IMR-90 (cell line): ENCODE results near the gene CCDC88B. TPM values are rescaled to one million over a fixed set of nuclear protein-coding genes. Genes with fewer than 3 reads are reported as not detected.

Experiments used
- ATAC-seq: fragments of 200-7000 bp; cut with Tn5 transposase; 2 replicates; pipeline ENCODE4 v1.9.1; 2020; ENCODE audit warnings: low read depth, mild to moderate bottlenecking, moderate library complexity
- BruUV-seq: library from RNA; stranded (reverse); fragments of 400-500 nt; replicated peaks from 2 replicates; lab custom pipeline; 2021; lab: Mats Ljungman, UMichigan
- CTCF ChIA-PET: fragments of 300-600 bp; formaldehyde crosslinking; extraction: SDS; loops from one replicate; lab custom pipeline; 2021; ENCODE audit warnings: antibody characterized with exemption; lab: Yijun Ruan, JAX
- POLR2A ChIA-PET: fragments of 300-600 bp; sonication (Branson Sonifier 250); formaldehyde crosslinking; loops from one replicate; lab custom pipeline; 2022; ENCODE audit warnings: antibody characterized with exemption; ENCODE audit not compliant: unreplicated experiment; lab: Charles Lee
- DNase-seq: peaks from one replicate; pipeline ENCODE4 v3.0.0; 2013
- H2AFZ ChIP-seq: replicated peaks from 2 replicates; pipeline ENCODE3; 2013; ENCODE audit warnings: low read length, mild to moderate bottlenecking; ENCODE audit not compliant: poor library complexity
- H2AK5ac ChIP-seq: 2 replicates; pipeline ENCODE4 v1.6.1; 2013; ENCODE audit warnings: low read depth, low read length, inconsistent platforms
- H2AK9ac ChIP-seq: replicated peaks from 2 replicates; pipeline ENCODE3; 2013; ENCODE audit warnings: mild to moderate bottlenecking, low read depth, low read length, moderate library complexity; ENCODE audit not compliant: poor library complexity
- H2BK120ac ChIP-seq: 2 replicates; pipeline ENCODE4 v1.6.1; 2013; ENCODE audit warnings: low read depth, low read length, inconsistent platforms
- H2BK15ac ChIP-seq: 3 replicates; pipeline ENCODE4 v1.6.1; 2013; ENCODE audit warnings: low read depth, low read length, inconsistent platforms
- H2BK20ac ChIP-seq: 2 replicates; pipeline ENCODE4 v1.6.1; 2013; ENCODE audit warnings: low read depth, mild to moderate bottlenecking, inconsistent platforms, low read length, moderate library complexity
- H2BK5ac ChIP-seq: 2 replicates; pipeline ENCODE4 v1.6.1; 2013; ENCODE audit warnings: mild to moderate bottlenecking, low read depth, low read length, inconsistent platforms; ENCODE audit not compliant: poor library complexity, severe bottlenecking
- H3K14ac ChIP-seq: replicated peaks from 2 replicates; pipeline ENCODE4 v1.6.1; 2013; ENCODE audit warnings: low read depth, low read length, inconsistent platforms
- H3K18ac ChIP-seq: 2 replicates; pipeline ENCODE4 v1.6.1; 2013; ENCODE audit warnings: low read depth, low read length, control low read depth
- H3K23ac ChIP-seq: 2 replicates; pipeline ENCODE4 v1.6.1; 2013; ENCODE audit warnings: low read depth, low read length, inconsistent platforms
- H3K27ac ChIP-seq: 2 replicates; pipeline ENCODE4 v1.5.1; 2013; ENCODE audit warnings: mild to moderate bottlenecking, control low read depth, low read length; ENCODE audit not compliant: insufficient read depth
- H3K27me3 ChIP-seq: 2 replicates; pipeline ENCODE4 v1.6.1; 2013; ENCODE audit warnings: low read length; ENCODE audit not compliant: control insufficient read depth, insufficient read depth
- H3K36me3 ChIP-seq: 2 replicates; pipeline ENCODE4 v1.6.1; 2013; ENCODE audit warnings: low read length, mixed read lengths; ENCODE audit not compliant: control insufficient read depth, insufficient read depth
- H3K4ac ChIP-seq: 2 replicates; pipeline ENCODE4 v1.6.1; 2013; ENCODE audit warnings: low read depth, low read length, inconsistent platforms
- H3K4me1 ChIP-seq: 2 replicates; pipeline ENCODE4 v1.6.1; 2013; ENCODE audit warnings: low read length, mixed read lengths; ENCODE audit not compliant: control insufficient read depth, insufficient read depth
- H3K4me2 ChIP-seq: 2 replicates; pipeline ENCODE4 v1.6.1; 2013; ENCODE audit warnings: low read depth, mild to moderate bottlenecking, control low read depth, low read length, moderate library complexity
- H3K4me3 ChIP-seq: 2 replicates; pipeline ENCODE4 v1.5.1; 2013; ENCODE audit warnings: low read depth, mild to moderate bottlenecking, control low read depth, low read length, moderate library complexity; ENCODE audit not compliant: insufficient read depth
- H3K56ac ChIP-seq: 2 replicates; pipeline ENCODE4 v1.6.1; 2013; ENCODE audit warnings: low read length, inconsistent platforms; ENCODE audit not compliant: insufficient read depth; ENCODE audit errors: extremely low read depth
- H3K79me1 ChIP-seq, 2 experiments: 2 replicates each; pipeline ENCODE4 v1.6.1; 2013; ENCODE audit warnings: low read length in 2 of 2, inconsistent platforms in 1 of 2, low read depth in 1 of 2
- H3K9ac ChIP-seq: 2 replicates; pipeline ENCODE4 v1.6.1; 2013; ENCODE audit warnings: low read depth, low read length, control low read depth
- H3K9me1 ChIP-seq: 2 replicates; pipeline ENCODE4 v1.6.1; 2013; ENCODE audit warnings: low read length, inconsistent platforms; ENCODE audit not compliant: insufficient read depth
- H3K9me3 ChIP-seq: 2 replicates; pipeline ENCODE4 v1.6.1; 2013; ENCODE audit warnings: low read length; ENCODE audit not compliant: control insufficient read depth, insufficient read depth
- H4K20me1 ChIP-seq: 2 replicates; pipeline ENCODE4 v1.6.1; 2013; ENCODE audit warnings: low read length, inconsistent platforms; ENCODE audit not compliant: insufficient read depth
- H4K5ac ChIP-seq: 2 replicates; pipeline ENCODE4 v1.6.1; 2013; ENCODE audit warnings: mild to moderate bottlenecking, low read depth, low read length, control low read depth
- H4K8ac ChIP-seq, 2 experiments: 2 replicates each; pipeline ENCODE4 v1.6.1; 2013; ENCODE audit warnings: low read depth in 2 of 2, low read length in 2 of 2, control low read depth in 1 of 2, inconsistent platforms in 1 of 2
- H4K91ac ChIP-seq: 2 replicates; pipeline ENCODE4 v1.6.1; 2013; ENCODE audit warnings: low read depth, low read length, inconsistent platforms; ENCODE audit not compliant: insufficient read depth
- BHLHE40 ChIP-seq: fragments of 150-350 bp; IDR thresholded peaks from 2 replicates; pipeline ENCODE4 v1.6.1; 2016; ENCODE audit warnings: mild to moderate bottlenecking, low read depth, low read length
- CEBPB ChIP-seq: IDR thresholded peaks from 2 replicates; pipeline ENCODE4 v1.6.1; 2012; ENCODE audit warnings: low read depth, low read length, improper control_type of control experiment
- CHD1 ChIP-seq: IDR thresholded peaks from 2 replicates; pipeline ENCODE4 v1.6.1; 2012; ENCODE audit warnings: low read depth, low read length, improper control_type of control experiment
- CTCF ChIP-seq: conservative IDR thresholded peaks from 2 replicates; pipeline ENCODE4 v1.5.1; 2012; ENCODE audit warnings: mild to moderate bottlenecking, low read depth, low read length, improper control_type of control experiment
- ELK1 ChIP-seq: fragments of 150-350 bp; IDR thresholded peaks from 2 replicates; pipeline ENCODE4 v1.6.1; 2016; ENCODE audit warnings: low read depth, mild to moderate bottlenecking, low read length, moderate library complexity, borderline replicate concordance
- FOS ChIP-seq: fragments of 150-350 bp; IDR thresholded peaks from 2 replicates; pipeline ENCODE4 v1.6.1; 2016; ENCODE audit warnings: low read depth, low read length
- MAFK ChIP-seq: IDR thresholded peaks from 2 replicates; pipeline ENCODE4 v1.6.1; 2012; ENCODE audit warnings: low read depth, low read length, improper control_type of control experiment
- NFE2L2 ChIP-seq: fragments of 150-350 bp; IDR thresholded peaks from 2 replicates; pipeline ENCODE4 v1.6.1; 2016; ENCODE audit warnings: low read depth, mild to moderate bottlenecking, low read length
- RCOR1 ChIP-seq: IDR thresholded peaks from 2 replicates; pipeline ENCODE4 v1.6.1; 2012; ENCODE audit warnings: mild to moderate bottlenecking, low read length, improper control_type of control experiment; ENCODE audit not compliant: insufficient replicate concordance
- RFX5 ChIP-seq: IDR thresholded peaks from 2 replicates; pipeline ENCODE4 v1.8.0; 2012; ENCODE audit warnings: low read depth, mild to moderate bottlenecking, low read length, moderate library complexity
- SMC3 ChIP-seq: fragments of 150-350 bp; IDR thresholded peaks from 2 replicates; pipeline ENCODE4 v1.6.1; 2016; ENCODE audit warnings: low read depth, mild to moderate bottlenecking, antibody characterized with exemption, low read length, moderate library complexity
- USF2 ChIP-seq: fragments of 150-350 bp; IDR thresholded peaks from 2 replicates; pipeline ENCODE4 v1.6.1; 2017; ENCODE audit warnings: mild to moderate bottlenecking, antibody characterized with exemption, low read length, low read depth
- WGBS, 2 experiments: methylation state at CpG; one replicate each; pipeline versions ENCODE4 v1.1.5 to v1.1.7; 2013; ENCODE audit warnings: missing lambda C conversion rate in 2 of 2; ENCODE audit not compliant: insufficient read length in 1 of 2; ENCODE audit errors: extremely low coverage in 2 of 2; 5-methylcytosine and 5-hydroxymethylcytosine counted together
- dilution Hi-C: fragments of 300-500 bp; cut with HindIII; formaldehyde crosslinking; loops from one replicate; pipeline ENCODE4 v1.14.3; 2018; ENCODE audit warnings: low sequenced_read_pairs; ENCODE audit not compliant: unreplicated experiment
- in situ Hi-C: fragments of 300-500 bp; cut with MboI; formaldehyde crosslinking; loops from 3 replicates; pipeline ENCODE4 v1.14.3; 2019; ENCODE audit warnings: low sequenced_read_pairs, inconsistent platforms, mixed read lengths
- intact Hi-C: fragments of 100-400 bp; cut with micrococcal nuclease; formaldehyde crosslinking; loops from 2 replicates; pipeline ENCODE4 v1.10.0; 2022
- polyA plus RNA-seq, 3 experiments: library from polyadenylated mRNA; depleted of rRNA; stranded (reverse); fragments of >200 nt; gene quantifications; 2 replicates each; pipeline ENCODE4 v1.2.3, GENCODE V29; 2012; ENCODE audit warnings: low replicate concordance in 1 of 3
- total RNA-seq: library from RNA; depleted of rRNA; stranded (reverse); fragments of >200 nt; gene quantifications from 2 replicates; pipeline ENCODE4 v1.2.3, GENCODE V29; 2012

Gene CCDC88B
- total and polyA plus RNA-seq, 2 of the 4 experiments (the other 2 are of a cell fraction), result 1.3 to 2.5 TPM

GRCh38 chr11:64362339-64362738 lies 22.3 kb downstream of the CCDC88B start:
- no peak overlapping the region for H3K56ac ChIP-seq
- no peak overlapping the region for H3K4me3 ChIP-seq
- no peaks in the 10 kb centered on the region for H3K9me3 ChIP-seq
- DNase-seq, result no peak
- no peaks in the 10 kb centered on the region for H3K27me3 ChIP-seq
- H3K4ac ChIP-seq, result no peak overlapping the region
- in situ Hi-C loops, result no loop called here
- CTCF ChIA-PET, result no interaction called here
- H2AFZ ChIP-seq, result no peak overlapping the region
- BruUV-seq, result no TSS peak
- no peak overlapping the region for H2AK9ac ChIP-seq
- POLR2A ChIA-PET, result no interaction called here
- dilution Hi-C loops, result no loop called here
- H2BK15ac ChIP-seq, result no peak overlapping the region
- TF ChIP-seq FOS (no peak), CEBPB (no peak), USF2 (no peak), MAFK (no peak), BHLHE40 (no peak), NFE2L2 (no peak), RFX5 (no peak), CHD1 (no peak), RCOR1 (no peak), CTCF (no peak), SMC3 (no peak), ELK1 (no peak)
- no peak overlapping the region for H3K18ac ChIP-seq
- no peak overlapping the region for H3K14ac ChIP-seq
- H4K91ac ChIP-seq, result no peak overlapping the region
- no peak overlapping the region for H3K27ac ChIP-seq
- peaks cover 21% of the 10 kb centered on the region for H3K4me1 ChIP-seq
- no peak overlapping the region for H2BK120ac ChIP-seq
- no peak overlapping the region for H2BK20ac ChIP-seq
- H3K9ac ChIP-seq, result no peak overlapping the region
- peaks cover 17% of the 10 kb centered on the region for H3K9me1 ChIP-seq
- H4K8ac ChIP-seq, result no peak overlapping the region
- ATAC-seq, result no peak
- intact Hi-C loops, result no loop called here
- no peak overlapping the region for H4K5ac ChIP-seq
- H3K23ac ChIP-seq, result no peak overlapping the region
- H4K20me1 ChIP-seq, result no peaks in the 10 kb centered on the region
- no peak overlapping the region for H2BK5ac ChIP-seq
- peaks cover 41% of the 10 kb centered on the region for H3K36me3 ChIP-seq
- peaks cover 8 to 73% of the 10 kb centered on the region in 2 experiments for H3K79me1 ChIP-seq
- no peak overlapping the region for H3K4me2 ChIP-seq
- H2AK5ac ChIP-seq, result no peak overlapping the region
- WGBS, 2 experiments, result 95% methylated on average over 6 of the region's 10 CpGs; no CpG with 5 or more reads in 1 of the 2 experiments
